HG03571 (cell line): ENCODE measurements around the gene ERBB4.

ENCODE experiments used
- ATAC-seq: cut with Tn5 transposase; IDR thresholded peaks from one replicate; pipeline ENCODE4 v1.9.1; 2021; ENCODE audit not compliant: unreplicated experiment

Gene ERBB4

GRCh38 chr2:212089873-212090272, 448.7 kb downstream of the ERBB4 start:
- ATAC-seq, result no peak

DNA sequence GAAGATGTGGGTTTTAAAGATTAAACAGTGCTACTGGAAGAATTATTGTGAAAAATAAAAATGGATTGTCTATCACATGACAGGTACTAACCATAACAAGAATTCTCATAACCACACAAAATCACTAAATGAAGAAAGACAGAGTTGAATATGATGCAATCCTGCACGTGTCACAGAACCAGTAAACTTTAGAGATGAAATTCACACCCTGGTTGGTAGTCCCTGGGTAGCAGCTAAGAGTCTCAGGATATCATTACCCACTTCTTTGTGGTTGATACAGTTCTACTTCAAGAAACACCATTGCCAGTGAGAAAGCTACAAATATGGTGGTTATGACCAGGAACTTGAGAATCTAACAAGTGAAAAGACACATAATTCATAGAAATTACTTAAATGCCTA, 450.2 kb downstream of the ERBB4 start:
- ATAC-seq, result no peak

DNA sequence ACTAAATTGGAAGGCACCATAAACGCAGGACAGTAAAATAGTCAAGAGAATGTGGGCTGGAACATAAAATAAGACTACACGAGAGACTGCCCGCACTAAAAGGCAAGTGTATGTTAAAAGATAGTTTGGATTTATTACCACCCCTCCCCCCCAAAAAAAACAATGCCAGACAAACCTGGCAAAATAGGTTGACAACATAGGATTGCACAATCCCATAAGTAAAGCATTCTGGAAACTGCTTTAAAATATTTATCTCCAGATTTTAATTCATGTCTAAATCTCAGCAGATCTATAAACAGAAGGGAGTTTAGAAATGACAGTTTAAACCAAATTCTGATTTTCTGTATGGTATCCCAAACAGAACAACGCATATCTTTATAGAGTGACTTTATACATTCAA, 455.1 kb downstream of the ERBB4 start:
- ATAC-seq, result no peak

DNA sequence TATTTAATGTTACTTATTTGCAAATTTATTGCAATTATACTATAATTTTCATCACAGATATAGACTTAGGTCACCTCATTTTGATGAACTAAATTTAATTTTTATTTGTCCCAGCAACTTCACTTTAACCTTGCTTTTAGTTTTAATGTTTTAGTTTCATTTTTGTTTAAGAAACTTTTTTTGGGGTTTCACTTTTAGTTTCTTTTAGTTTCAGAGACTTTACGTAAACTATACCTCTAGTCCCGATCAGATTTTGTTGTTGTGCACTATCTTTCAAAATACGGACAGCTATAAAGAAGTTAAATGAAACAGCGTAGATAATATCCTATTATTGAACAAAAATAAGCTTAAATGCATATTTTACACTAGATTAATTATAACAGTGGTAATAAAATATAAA, 460.5 kb downstream of the ERBB4 start:
- peak; percentile 50 for ATAC-seq

GRCh38 chr2:212076456-212076855, 462.1 kb downstream of the ERBB4 start:
- no peak for ATAC-seq

DNA sequence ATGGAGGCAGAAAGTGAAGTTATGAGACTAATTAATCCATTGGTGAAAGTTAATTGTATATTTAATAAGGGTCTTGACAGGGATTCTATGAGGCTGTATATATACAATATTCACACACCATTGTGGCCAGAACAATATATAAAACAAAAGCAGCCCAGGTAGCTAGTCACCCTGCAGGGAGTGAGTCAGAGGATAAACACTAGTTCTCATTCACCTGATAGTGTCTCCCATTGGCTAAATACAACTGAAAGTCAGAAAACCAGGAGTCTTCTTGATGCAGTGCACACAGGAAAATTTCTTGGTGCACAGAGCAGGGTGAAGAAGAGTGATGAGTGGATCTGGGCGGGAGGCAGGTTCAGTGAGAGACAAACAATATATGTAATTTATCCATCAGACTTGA, 465.2 kb downstream of the ERBB4 start:
- ATAC-seq, result no peak

DNA sequence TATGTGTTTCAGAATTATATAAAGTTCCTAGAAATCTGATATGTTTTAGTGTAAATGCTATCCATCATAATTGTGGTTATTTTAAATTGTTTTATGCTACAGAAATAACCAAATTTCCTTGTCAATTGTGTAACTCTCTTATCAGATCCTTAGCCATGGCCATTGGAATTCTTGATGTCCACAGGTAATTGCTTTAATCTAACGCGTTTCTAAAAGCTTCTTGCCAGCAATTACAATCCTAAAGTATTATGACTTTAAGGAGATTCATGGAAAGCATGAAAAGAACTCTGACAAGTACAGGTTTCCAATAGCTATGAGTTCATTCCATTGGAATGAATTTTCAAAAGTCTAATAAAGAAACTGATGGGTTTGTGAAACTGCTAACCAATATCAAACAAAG, 472.1 kb downstream of the ERBB4 start:
- ATAC-seq, result no peak

DNA sequence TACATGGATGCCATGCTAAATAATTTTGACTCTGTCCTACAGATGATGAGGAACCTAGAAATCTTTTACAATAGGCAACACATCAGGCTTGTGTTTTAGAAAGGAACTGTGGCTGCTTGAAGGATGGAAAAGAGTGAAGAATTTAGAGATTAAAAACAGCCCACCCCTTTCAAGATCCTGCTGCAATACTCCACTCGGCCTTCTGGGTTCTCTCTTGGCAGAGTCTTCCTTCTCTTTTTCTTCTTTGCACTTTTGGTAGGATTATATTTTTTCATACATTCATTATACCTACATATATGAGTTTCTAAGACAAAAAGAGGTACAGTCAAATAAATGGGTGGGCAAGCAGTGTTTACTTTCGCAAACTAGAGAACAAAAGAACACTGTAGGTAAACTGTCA, 474.3 kb downstream of the ERBB4 start:
- no peak for ATAC-seq

DNA sequence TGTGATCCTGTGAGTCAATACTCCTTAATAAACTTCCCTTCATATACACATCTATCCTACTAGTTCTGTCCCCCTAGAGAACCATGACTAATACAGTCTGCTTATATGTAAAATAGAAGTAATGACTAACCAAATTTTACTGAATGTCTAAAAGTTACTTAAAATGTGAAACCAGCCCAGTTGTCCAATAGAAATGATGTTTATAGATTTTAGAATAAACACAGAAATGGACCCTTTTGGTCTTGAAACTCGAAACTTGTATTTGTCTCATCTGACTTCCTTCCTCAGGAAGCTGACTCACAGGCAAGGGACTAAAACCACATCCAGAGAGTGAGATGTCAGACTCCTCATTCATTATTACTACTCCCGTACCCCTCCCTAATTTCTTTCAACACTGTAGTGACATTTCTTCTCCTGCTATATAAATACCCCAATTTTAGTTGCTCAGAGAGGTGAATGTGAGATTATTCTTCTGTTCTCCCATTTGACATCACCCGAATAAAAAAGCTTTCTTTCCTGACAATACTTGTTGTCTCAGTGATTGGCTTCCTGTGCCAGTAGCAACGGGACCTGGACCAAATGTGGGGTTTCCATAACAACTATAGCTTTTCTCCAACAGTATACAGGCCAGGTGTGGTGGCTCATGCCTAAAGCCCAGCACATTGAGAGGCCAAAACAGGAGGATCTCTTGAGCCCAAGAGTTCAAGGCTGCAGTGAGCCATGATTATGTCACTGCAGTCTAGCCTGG, 486.0 kb downstream of the ERBB4 start:
- no peak for ATAC-seq

- ATAC-seq, result no peak
These were observed 487.7 kb downstream of the ERBB4 start for GRCh38 chr2:212050871-212051270.

- ATAC-seq, result no peak
These were observed 496.0 kb downstream of the ERBB4 start for GRCh38 chr2:212042562-212042961.

DNA sequence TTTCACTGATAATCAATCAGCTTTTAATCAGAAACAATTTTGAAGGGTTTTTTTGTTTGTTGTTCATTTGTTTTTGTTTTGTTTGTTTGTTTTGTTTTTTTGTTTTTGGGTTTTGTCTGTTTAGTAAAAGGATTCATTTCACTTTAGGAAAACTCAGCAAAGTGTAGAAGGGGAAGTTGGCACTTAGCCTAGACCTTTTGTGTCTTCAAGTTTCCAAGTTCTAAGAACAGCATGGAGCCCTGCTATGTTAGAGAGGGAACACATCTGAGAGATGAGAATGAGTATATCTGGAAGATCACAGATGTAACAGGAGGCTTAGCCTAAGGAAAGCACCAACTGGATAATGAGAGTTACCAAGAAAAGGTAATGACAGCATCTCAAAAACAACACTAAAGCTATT, 501.5 kb downstream of the ERBB4 start:
- no peak for ATAC-seq

- no peak for ATAC-seq
These were observed 503.6 kb downstream of the ERBB4 start for GRCh38 chr2:212034841-212035585.

DNA sequence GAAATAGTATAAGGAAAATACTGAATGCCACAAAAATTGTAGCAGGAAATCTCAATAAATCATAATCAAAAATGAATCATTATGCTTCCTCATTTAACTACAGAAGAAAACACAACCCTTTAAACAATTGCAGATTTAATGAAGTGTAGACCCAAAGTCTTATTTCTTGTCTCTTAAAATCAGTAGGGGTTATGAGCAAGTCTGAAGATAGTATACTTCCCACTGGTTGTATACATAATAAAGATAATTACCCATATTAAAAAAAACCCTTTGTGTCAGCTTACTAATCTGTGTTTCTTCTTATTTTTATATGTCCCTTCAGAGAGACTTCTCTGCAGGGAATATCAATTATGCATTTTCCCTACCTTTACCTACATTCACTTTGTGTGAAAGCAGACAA, 504.7 kb downstream of the ERBB4 start:
- no peak for ATAC-seq

- ATAC-seq, result no peak
These were observed 505.9 kb downstream of the ERBB4 start for GRCh38 chr2:212032536-212033219.

DNA sequence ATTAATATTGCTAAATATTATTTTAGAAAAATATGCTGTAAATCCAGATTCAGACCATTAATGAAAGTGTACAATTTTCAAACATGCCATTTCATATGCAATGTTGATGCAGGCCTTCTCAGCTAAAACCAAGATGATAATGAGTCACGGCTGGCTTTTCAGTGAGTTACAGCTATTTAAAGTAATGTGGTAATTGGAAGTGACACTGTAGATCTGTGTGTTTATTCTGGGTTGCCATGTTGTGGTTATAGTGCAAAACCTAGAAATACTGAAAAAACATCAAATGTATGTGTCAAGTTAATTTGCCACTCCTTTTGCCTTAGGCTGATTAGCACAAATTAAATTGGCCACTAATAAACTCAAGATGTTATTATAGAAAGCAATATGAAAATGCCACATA, 506.6 kb downstream of the ERBB4 start:
- ATAC-seq, result no peak

GRCh38 chr2:212030709-212031108, 507.9 kb downstream of the ERBB4 start:
- no peak for ATAC-seq

DNA sequence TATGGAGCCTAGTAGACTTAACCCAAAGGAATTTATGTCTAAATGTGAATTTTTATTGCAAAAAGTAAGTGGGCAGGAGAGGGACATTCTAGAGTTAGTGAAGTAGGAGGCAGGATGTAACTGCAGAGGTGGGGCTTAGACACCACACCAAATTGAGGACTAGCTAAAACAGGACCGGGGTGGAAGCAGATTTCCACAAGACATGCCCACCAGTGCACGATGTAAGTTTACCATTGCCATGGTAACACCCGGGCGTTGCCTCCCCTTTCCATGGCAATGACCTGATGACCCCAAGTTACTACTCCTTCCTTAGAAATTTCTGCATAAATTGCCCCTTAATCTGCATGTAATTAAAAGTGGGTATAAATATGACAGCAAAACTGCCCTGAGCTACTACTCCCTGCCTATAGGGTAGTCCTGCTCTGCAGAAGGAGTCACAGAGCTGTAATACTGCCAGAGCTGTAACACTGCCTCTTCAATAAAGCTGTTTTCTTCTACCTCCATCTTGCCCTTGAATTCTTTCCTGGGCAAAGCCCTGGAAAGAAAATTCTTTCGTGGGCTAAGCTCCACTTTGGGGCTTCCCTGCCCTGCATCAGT, 509.7 kb downstream of the ERBB4 start:
- no peak for ATAC-seq

- ATAC-seq, result no peak
These were observed 510.6 kb downstream of the ERBB4 start for GRCh38 chr2:212027681-212028628.

GRCh38 chr2:212024040-212024439, 514.6 kb downstream of the ERBB4 start:
- no peak for ATAC-seq

- no peak for ATAC-seq
These were observed 515.6 kb downstream of the ERBB4 start for GRCh38 chr2:212022966-212023365.
